Measurements from ENCODE around the gene PEAK1.

The PEAK1 gene

DNA sequence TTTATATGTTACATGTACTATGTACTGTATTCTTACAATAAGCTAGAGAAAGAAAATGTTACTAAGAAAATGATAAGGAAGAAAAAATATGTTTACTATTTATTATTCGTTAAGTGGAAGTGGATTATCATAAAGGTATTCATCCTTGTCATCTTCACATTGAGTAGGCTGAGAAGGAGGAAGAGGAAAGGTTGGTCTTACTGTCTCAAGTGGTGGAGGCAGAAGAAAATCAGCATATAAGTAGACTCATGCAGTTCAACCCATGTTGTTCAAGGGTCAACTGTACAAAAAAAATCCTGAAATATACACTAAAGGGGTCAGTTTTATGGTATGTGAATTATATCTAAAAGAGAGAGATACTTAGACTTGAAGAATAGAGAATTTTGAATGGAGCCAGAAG lies 6.5 kb upstream of the PEAK1 start:
- TF ChIP-seq ZNF266 (tag by site-specific recombination; IDR thresholded peaks at IDR 0.05; ENCODE audit: low read depth) (no peak), ZNF341 (tag by site-specific recombination; IDR thresholded peaks at IDR 0.05; ENCODE audit: low read depth) (no peak), ZNF560 (tag by site-specific recombination; IDR thresholded peaks at IDR 0.05; ENCODE audit: borderline replicate concordance) (no peak)
- TF ChIP-seq, protein P1, sequence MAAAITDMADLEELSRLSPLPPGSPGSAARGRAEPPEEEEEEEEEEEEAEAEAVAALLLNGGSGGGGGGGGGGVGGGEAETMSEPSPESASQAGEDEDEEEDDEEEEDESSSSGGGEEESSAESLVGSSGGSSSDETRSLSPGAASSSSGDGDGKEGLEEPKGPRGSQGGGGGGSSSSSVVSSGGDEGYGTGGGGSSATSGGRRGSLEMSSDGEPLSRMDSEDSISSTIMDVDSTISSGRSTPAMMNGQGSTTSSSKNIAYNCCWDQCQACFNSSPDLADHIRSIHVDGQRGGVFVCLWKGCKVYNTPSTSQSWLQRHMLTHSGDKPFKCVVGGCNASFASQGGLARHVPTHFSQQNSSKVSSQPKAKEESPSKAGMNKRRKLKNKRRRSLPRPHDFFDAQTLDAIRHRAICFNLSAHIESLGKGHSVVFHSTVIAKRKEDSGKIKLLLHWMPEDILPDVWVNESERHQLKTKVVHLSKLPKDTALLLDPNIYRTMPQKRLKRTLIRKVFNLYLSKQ (tag by site-specific recombination; IDR thresholded peaks at IDR 0.05; ENCODE audit: borderline replicate concordance): no peak
- Histone ChIP-seq H3K9me3 (ENCODE audit: control insufficient read depth, insufficient read depth, low read depth, low read length) (no peaks in the 10 kb centered on the region), H3K27ac (ENCODE audit: extremely low read depth, low read depth, low read length) (no peak overlapping the region), H3K4me3 (ENCODE audit: low read depth, low read length) (no peak overlapping the region), H3K36me3 (ENCODE audit: control insufficient read depth in 2 of 2, insufficient read depth in 1 of 2, low read length in 2 of 2) (no peaks in the 10 kb centered on the region; a peak in 1 of 3 replicates), H3K4me1 (ENCODE audit: control insufficient read depth, insufficient read depth, low read length) (peaks cover 12% of the 10 kb centered on the region; the same call in 1 of the 2 replicates)
- CTCF ChIA-PET: interaction anchor here (0.6 to 1.6 kb wide), 5 partner anchors 117 to 391 kb away, joined by 3 to 5 read pairs (median 3); no protein-coding TSS in a partner anchor
- POLR2A ChIA-PET: interaction anchor here (0.6 kb wide), 1 partner anchor 982 kb away, joined by 9 read pairs; no protein-coding TSS in a partner anchor

DNA sequence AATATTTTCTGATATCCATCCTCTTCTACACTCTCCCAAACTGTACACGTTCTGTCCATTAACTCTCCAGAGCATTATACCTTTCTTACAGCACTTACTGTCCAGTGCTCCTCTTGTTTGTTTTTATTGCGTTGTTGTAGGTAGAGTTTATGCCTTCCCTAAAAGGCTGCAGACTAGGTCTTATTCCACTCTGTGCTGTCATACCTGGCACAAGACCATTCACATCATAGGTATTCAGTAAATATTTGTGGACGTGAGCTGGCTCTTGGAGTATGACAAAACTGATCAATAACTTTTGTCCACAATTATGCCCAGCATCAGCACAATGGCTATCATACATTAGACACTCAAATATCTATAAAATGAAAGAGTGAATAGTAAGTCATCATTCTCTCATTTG lies 5.2 kb upstream of the PEAK1 start:
- TF ChIP-seq ZNF449 (tag by site-specific recombination; IDR thresholded peaks at IDR 0.05) (no peak), ZNF544 (tag by site-specific recombination; IDR thresholded peaks at IDR 0.05) (no peak), ZFP37 (tag by site-specific recombination; IDR thresholded peaks at IDR 0.05) (no peak), SCRT2 (tag by site-specific recombination; IDR thresholded peaks at IDR 0.05) (no peak), GLI4 (tag by site-specific recombination; IDR thresholded peaks at IDR 0.05) (no peak), ZNF768 (tag by site-specific recombination; IDR thresholded peaks at IDR 0.05) (no peak), ZNF626 (tag by site-specific recombination; IDR thresholded peaks at IDR 0.05) (no peak), ZFP69B (tag by site-specific recombination; IDR thresholded peaks at IDR 0.05) (no peak), ZSCAN30 (tag by site-specific recombination; IDR thresholded peaks at IDR 0.05) (no peak), IKZF3 (tag by site-specific recombination; IDR thresholded peaks at IDR 0.05) (no peak), ZNF324 (tag by site-specific recombination; IDR thresholded peaks at IDR 0.05) (no peak), OSR2 (tag by site-specific recombination; IDR thresholded peaks at IDR 0.05) (no peak), EGR2 (tag by site-specific recombination; IDR thresholded peaks at IDR 0.05; ENCODE audit: low read depth) (no peak), RBAK (tag by site-specific recombination; IDR thresholded peaks at IDR 0.05) (no peak), ZNF704 (tag by site-specific recombination; IDR thresholded peaks at IDR 0.05) (no peak), ZNF202 (tag by site-specific recombination; IDR thresholded peaks at IDR 0.05; ENCODE audit: borderline replicate concordance) (no peak)
- TF ChIP-seq, protein P1 (tag by site-specific recombination; IDR thresholded peaks at IDR 0.05; ENCODE audit: borderline replicate concordance): no peak
- TF ChIP-seq, protein P2, sequence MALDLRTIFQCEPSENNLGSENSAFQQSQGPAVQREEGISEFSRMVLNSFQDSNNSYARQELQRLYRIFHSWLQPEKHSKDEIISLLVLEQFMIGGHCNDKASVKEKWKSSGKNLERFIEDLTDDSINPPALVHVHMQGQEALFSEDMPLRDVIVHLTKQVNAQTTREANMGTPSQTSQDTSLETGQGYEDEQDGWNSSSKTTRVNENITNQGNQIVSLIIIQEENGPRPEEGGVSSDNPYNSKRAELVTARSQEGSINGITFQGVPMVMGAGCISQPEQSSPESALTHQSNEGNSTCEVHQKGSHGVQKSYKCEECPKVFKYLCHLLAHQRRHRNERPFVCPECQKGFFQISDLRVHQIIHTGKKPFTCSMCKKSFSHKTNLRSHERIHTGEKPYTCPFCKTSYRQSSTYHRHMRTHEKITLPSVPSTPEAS (tag by site-specific recombination; IDR thresholded peaks at IDR 0.05): no peak
- H3K4me1 ChIP-seq (ENCODE audit: control insufficient read depth, insufficient read depth, low read length): peaks cover 12% of the 10 kb centered on the region; the same call in 1 of the 2 replicates
- no peak overlapping the region for H3K27ac ChIP-seq (ENCODE audit: extremely low read depth, low read depth, low read length)
- H3K4me3 ChIP-seq (ENCODE audit: low read depth, low read length): no peak overlapping the region
- ChIA-PET CTCF (no interaction called here), POLR2A (no interaction called here)
- no peaks in the 10 kb centered on the region; a peak in 1 of 3 replicates for H3K36me3 ChIP-seq (ENCODE audit: control insufficient read depth in 2 of 2, insufficient read depth in 1 of 2, low read length in 2 of 2)
- H3K9me3 ChIP-seq (ENCODE audit: control insufficient read depth, insufficient read depth, low read depth, low read length): no peaks in the 10 kb centered on the region

Measured in HEK293 (cell line).